RCC 7860 (cell line): ENCODE results near the gene SNX10.

ENCODE experiments used
- DNase-seq: peaks from one replicate; pipeline ENCODE4 v3.0.0-alpha.2; 2015; ENCODE audit warnings: low spot score
- FAIRE-seq: peaks from 2 replicates; lab custom pipeline; 2012; peaks lifted over from hg19 to GRCh38; lab: Jason Lieb, UNC

SNX10 gene

GRCh38 chr7:26332698-26333097 lies 41.0 kb downstream of the SNX10 start:
- no peak for DNase-seq
- FAIRE-seq = no peak

- DNase-seq = no peak
- FAIRE-seq = no peak
Observed at GRCh38 chr7:26334166-26334859, 42.7 kb downstream of the SNX10 start.

GRCh38 chr7:26337232-26337865 lies 45.7 kb downstream of the SNX10 start:
- FAIRE-seq (no peak), DNase-seq (no peak)

- DNase-seq (no peak), FAIRE-seq (no peak)
Observed at GRCh38 chr7:26340476-26341018, 48.9 kb downstream of the SNX10 start.

GRCh38 chr7:26343320-26343832 lies 51.7 kb downstream of the SNX10 start:
- FAIRE-seq (no peak), DNase-seq (no peak)

- FAIRE-seq (no peak), DNase-seq (no peak)
Observed at GRCh38 chr7:26343837-26344236, 52.2 kb downstream of the SNX10 start.

GRCh38 chr7:26345202-26345601 lies 53.5 kb downstream of the SNX10 start:
- DNase-seq (no peak), FAIRE-seq (no peak)

GRCh38 chr7:26345837-26346236 lies 54.2 kb downstream of the SNX10 start:
- no peak for FAIRE-seq
- no peak for DNase-seq

GRCh38 chr7:26346611-26347203 lies 55.0 kb downstream of the SNX10 start:
- FAIRE-seq = peak; percentile 81

GRCh38 chr7:26348234-26348851 lies 56.7 kb downstream of the SNX10 start:
- DNase-seq (peak; percentile 66), FAIRE-seq (peak; percentile 90)

More at GRCh38 chr7:26346611-26347203, 55.0 kb downstream of the SNX10 start:
- DNase-seq = peak; percentile 79

- FAIRE-seq (peak; percentile 30), DNase-seq (peak; percentile 26)
Observed at GRCh38 chr7:26349005-26349915, 57.6 kb downstream of the SNX10 start.

- FAIRE-seq (no peak), DNase-seq (no peak)
Observed at GRCh38 chr7:26351171-26351570, 59.5 kb downstream of the SNX10 start.

GRCh38 chr7:26356229-26356628 lies 64.6 kb downstream of the SNX10 start:
- FAIRE-seq = no peak
- DNase-seq = no peak

GRCh38 chr7:26356929-26357798 lies 65.5 kb downstream of the SNX10 start:
- FAIRE-seq = no peak
- DNase-seq = no peak

GRCh38 chr7:26357799-26358151 lies 66.1 kb downstream of the SNX10 start:
- no peak for FAIRE-seq
- no peak for DNase-seq

GRCh38 chr7:26360650-26361049 lies 69.0 kb downstream of the SNX10 start:
- no peak for DNase-seq
- FAIRE-seq = no peak

- DNase-seq = no peak
- FAIRE-seq = no peak
Observed at GRCh38 chr7:26361637-26362036, 70.0 kb downstream of the SNX10 start.

GRCh38 chr7:26363465-26363864 lies 71.8 kb downstream of the SNX10 start:
- FAIRE-seq (no peak), DNase-seq (no peak)
